PC-9 (cell line): ENCODE data around the gene OXA1L. TPM values are rescaled to one million over a fixed set of nuclear protein-coding genes. Genes with fewer than 3 reads are reported as not detected.
"Not testable (repeated sequence)": the region's sequence is repeated elsewhere in the genome, so short reads cannot be mapped to it uniquely, and the experiment has no call there.

Experiments
- BruUV-seq: library from RNA; stranded (reverse); fragments of 400-500 nt; replicated peaks from 2 replicates; lab custom pipeline; 2021; lab: Mats Ljungman, UMichigan
- CTCF ChIA-PET: fragments of 300-600 bp; sonication (Branson Sonifier 250); formaldehyde crosslinking; loops from one replicate; lab custom pipeline; 2022; ENCODE audit warnings: antibody characterized with exemption; lab: Charles Lee
- POLR2A ChIA-PET: fragments of 300-600 bp; sonication (Branson Sonifier 250); formaldehyde crosslinking; loops from one replicate; lab custom pipeline; 2022; ENCODE audit warnings: antibody characterized with exemption; ENCODE audit not compliant: unreplicated experiment; lab: Charles Lee
- DNase-seq, 2 experiments: peaks; one replicate each; pipeline versions ENCODE4 v3.0.0 to v3.0.0-alpha.2; 2015 to 2022; ENCODE audit warnings: mixed read lengths in 1 of 2
- H2AFZ ChIP-seq: fragments of 200-600 bp; sonication (generic); 2 replicates; pipeline ENCODE4 v1.8.1; 2017; ENCODE audit warnings: antibody characterized with exemption
- H3F3A ChIP-seq: fragments of 200-600 bp; sonication (generic); 2 replicates; pipeline ENCODE4 v1.8.1; 2017; ENCODE audit warnings: antibody characterized with exemption, mild to moderate bottlenecking, low read depth; ENCODE audit not compliant: insufficient read depth
- H3K27ac ChIP-seq: fragments of 200-600 bp; sonication (generic); 2 replicates; pipeline ENCODE4 v1.6.1; 2016; ENCODE audit warnings: mixed run types
- H3K27me3 ChIP-seq: fragments of 200-600 bp; sonication (generic); 2 replicates; pipeline ENCODE4 v1.6.1; 2016; ENCODE audit warnings: low read depth, mixed run types; ENCODE audit not compliant: insufficient read depth
- H3K36me3 ChIP-seq: fragments of 200-600 bp; sonication (generic); 2 replicates; pipeline ENCODE4 v1.6.1; 2016; ENCODE audit warnings: low read depth, mixed run types
- H3K4me1 ChIP-seq: fragments of 200-600 bp; sonication (generic); replicated peaks from 2 replicates; pipeline ENCODE4 v1.6.1; 2016; ENCODE audit warnings: mixed run types; ENCODE audit not compliant: insufficient read depth
- H3K4me2 ChIP-seq: fragments of 200-600 bp; sonication (generic); 2 replicates; pipeline ENCODE4 v1.6.1; 2017; ENCODE audit warnings: mixed run types
- H3K4me3 ChIP-seq: fragments of 200-600 bp; sonication (generic); 2 replicates; pipeline ENCODE4 v1.6.1; 2016; ENCODE audit warnings: mixed run types
- H3K79me2 ChIP-seq: fragments of 200-600 bp; sonication (generic); 2 replicates; pipeline ENCODE4 v1.6.1; 2017; ENCODE audit warnings: low read depth, mixed run types
- H3K9me2 ChIP-seq: fragments of 200-600 bp; sonication (generic); 2 replicates; pipeline ENCODE4 v1.8.1; 2017; ENCODE audit warnings: mild to moderate bottlenecking; ENCODE audit not compliant: insufficient read depth
- H3K9me3 ChIP-seq: fragments of 200-600 bp; sonication (generic); 2 replicates; pipeline ENCODE4 v1.8.1; 2016; ENCODE audit warnings: low read depth; ENCODE audit not compliant: insufficient read depth
- H4K20me1 ChIP-seq: fragments of 200-600 bp; sonication (generic); 2 replicates; pipeline ENCODE4 v1.8.1; 2017; ENCODE audit not compliant: insufficient read depth
- EZH2 ChIP-seq: fragments of 200-600 bp; sonication (generic); IDR thresholded peaks from 2 replicates; pipeline ENCODE4 v1.8.0; 2017; ENCODE audit warnings: antibody characterized with exemption, low read depth
- intact Hi-C: fragments of 100-400 bp; cut with micrococcal nuclease; formaldehyde crosslinking; loops from one replicate; pipeline ENCODE4 v1.10.0; 2022; ENCODE audit not compliant: unreplicated experiment
- total RNA-seq: library from RNA; stranded (reverse); gene quantifications from 2 replicates; pipeline ENCODE4 v1.2.3, GENCODE V29; 2021
- TF ChIP-seq, protein P1 (sequence below): fragments of 200-600 bp; sonication (generic); conservative IDR thresholded peaks from 2 replicates; pipeline ENCODE4 v1.6.1; 2017; ENCODE audit warnings: mixed run types, antibody characterized with exemption, mild to moderate bottlenecking, moderate library complexity

Gene OXA1L
- total RNA-seq, 1 experiment from 2014 or later: 70.9 TPM

DNA sequence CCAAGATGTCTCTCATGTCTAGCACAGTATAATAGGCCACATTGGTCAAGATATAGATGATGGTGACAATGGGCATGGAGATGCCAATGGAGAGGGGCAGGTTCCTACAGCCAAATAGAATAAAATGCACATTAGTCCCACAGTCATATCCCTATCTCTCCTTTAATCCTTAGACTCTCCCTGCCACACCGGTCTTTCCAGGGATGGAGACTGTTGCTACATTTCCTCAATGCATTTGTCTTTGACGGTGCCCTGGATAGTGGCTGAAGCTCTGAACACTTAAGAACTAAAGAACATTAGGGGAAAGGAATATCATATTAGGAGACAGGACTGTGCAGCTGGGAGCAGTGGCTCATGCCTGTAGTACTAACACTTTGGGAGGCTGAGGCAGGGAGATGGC, 9.7 kb downstream of the OXA1L start:
- intact Hi-C loops: loop anchor here (2.0 to 5.0 kb wide), 2 partner anchors 43 to 204 kb away; no protein-coding TSS in a partner anchor
- no peaks in the 10 kb centered on the region for H3F3A ChIP-seq
- no peaks in the 10 kb centered on the region for H3K9me2 ChIP-seq
- TF ChIP-seq, protein P1, sequence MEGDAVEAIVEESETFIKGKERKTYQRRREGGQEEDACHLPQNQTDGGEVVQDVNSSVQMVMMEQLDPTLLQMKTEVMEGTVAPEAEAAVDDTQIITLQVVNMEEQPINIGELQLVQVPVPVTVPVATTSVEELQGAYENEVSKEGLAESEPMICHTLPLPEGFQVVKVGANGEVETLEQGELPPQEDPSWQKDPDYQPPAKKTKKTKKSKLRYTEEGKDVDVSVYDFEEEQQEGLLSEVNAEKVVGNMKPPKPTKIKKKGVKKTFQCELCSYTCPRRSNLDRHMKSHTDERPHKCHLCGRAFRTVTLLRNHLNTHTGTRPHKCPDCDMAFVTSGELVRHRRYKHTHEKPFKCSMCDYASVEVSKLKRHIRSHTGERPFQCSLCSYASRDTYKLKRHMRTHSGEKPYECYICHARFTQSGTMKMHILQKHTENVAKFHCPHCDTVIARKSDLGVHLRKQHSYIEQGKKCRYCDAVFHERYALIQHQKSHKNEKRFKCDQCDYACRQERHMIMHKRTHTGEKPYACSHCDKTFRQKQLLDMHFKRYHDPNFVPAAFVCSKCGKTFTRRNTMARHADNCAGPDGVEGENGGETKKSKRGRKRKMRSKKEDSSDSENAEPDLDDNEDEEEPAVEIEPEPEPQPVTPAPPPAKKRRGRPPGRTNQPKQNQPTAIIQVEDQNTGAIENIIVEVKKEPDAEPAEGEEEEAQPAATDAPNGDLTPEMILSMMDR: no peak
- TF ChIP-seq EZH2: no peak
- H3K4me1 ChIP-seq: no peaks in the 10 kb centered on the region
- no peaks in the 10 kb centered on the region for H3K9me3 ChIP-seq
- BruUV-seq: no TSS peak
- no peak overlapping the region for H3K27ac ChIP-seq
- no peak overlapping the region for H3K4me2 ChIP-seq
- H3K36me3 ChIP-seq: no peaks in the 10 kb centered on the region
- no peak overlapping the region for H2AFZ ChIP-seq
- H3K4me3 ChIP-seq: no peak overlapping the region
- POLR2A ChIA-PET: no interaction called here
- no peak for DNase-seq
- no peaks in the 10 kb centered on the region for H3K27me3 ChIP-seq
- no peaks in the 10 kb centered on the region for H3K79me2 ChIP-seq
- H4K20me1 ChIP-seq: no peaks in the 10 kb centered on the region
- CTCF ChIA-PET: interaction anchor here (0.7 kb wide), 1 partner anchor 13 kb away, joined by 27 read pairs; no protein-coding TSS in a partner anchor

DNA sequence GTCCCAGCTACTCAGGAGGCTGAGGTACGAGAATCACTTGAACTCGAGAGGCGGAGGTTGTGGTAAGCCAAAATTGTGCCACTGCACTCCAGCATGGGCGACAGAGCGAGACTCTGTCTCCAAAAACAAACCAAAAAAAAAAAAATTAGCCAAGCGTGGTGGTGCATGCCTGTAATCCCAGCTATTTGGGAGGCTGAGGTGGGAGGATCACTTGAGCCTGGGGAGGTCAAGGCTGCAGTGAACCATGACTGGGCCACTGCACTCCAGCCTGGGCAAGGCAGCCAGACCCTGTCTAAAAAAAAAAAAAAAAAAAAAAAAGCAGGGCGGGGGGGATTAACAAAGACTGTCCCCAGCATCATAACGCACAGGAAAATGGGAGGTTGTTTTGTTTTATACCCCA, 10.4 kb downstream of the OXA1L start:
- not testable (repeated sequence) for H3K9me2 ChIP-seq, H3K79me2 ChIP-seq, H3K4me2 ChIP-seq, H3K27ac ChIP-seq, H3F3A ChIP-seq, H3K4me3 ChIP-seq, H4K20me1 ChIP-seq, H2AFZ ChIP-seq, H3K27me3 ChIP-seq, H3K9me3 ChIP-seq, DNase-seq, H3K36me3 ChIP-seq, BruUV-seq, H3K4me1 ChIP-seq
- POLR2A ChIA-PET: interaction anchor here (0.6 kb wide), 1 partner anchor 150 kb away, joined by 15 read pairs; no protein-coding TSS in a partner anchor
- CTCF ChIA-PET: interaction anchor here (0.6 to 0.7 kb wide), 2 partner anchors 13 to 106 kb away, joined by 6 to 27 read pairs; partner anchors contain the start of gene REM2
- intact Hi-C loops: loop anchor here (1.0 to 5.0 kb wide), 3 partner anchors 42 to 205 kb away; no protein-coding TSS in a partner anchor

DNA sequence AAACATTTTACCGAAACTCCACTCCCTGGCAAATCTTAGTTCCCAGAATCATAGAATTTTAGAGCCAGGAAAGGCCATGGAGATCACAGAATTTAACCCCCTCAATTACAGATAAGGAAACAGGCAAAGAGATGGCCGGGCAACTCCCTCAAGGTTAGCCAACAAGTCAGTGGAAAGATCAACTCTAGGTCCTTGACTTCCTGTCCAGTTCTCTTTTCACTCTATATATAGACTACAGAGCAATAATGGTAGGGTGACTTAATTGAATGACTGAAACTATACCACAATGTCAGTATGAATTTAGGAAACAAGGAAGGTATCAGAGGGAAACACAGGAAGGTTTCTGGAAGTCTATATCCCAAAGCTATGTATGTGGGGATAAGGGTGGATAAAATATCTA, 11.6 kb downstream of the OXA1L start:
- H3K27ac ChIP-seq: no peak overlapping the region
- no peaks in the 10 kb centered on the region for H3K4me1 ChIP-seq
- H3K79me2 ChIP-seq: no peaks in the 10 kb centered on the region
- no peak for DNase-seq
- H3K36me3 ChIP-seq: no peaks in the 10 kb centered on the region
- intact Hi-C loops: loop anchor here (5.0 kb wide), 1 partner anchor 206 kb away; no protein-coding TSS in a partner anchor
- no peaks in the 10 kb centered on the region for H4K20me1 ChIP-seq
- H3K4me3 ChIP-seq: no peak overlapping the region
- BruUV-seq: no TSS peak
- H3K4me2 ChIP-seq: no peak overlapping the region
- no peaks in the 10 kb centered on the region for H3K9me3 ChIP-seq
- TF ChIP-seq, protein P1: no peak
- no peak for TF ChIP-seq EZH2
- no peaks in the 10 kb centered on the region for H3K27me3 ChIP-seq
- H2AFZ ChIP-seq: no peak overlapping the region
- no peaks in the 10 kb centered on the region for H3F3A ChIP-seq
- ChIA-PET CTCF (no interaction called here), POLR2A (no interaction called here)
- H3K9me2 ChIP-seq: no peaks in the 10 kb centered on the region
